Effector CD8-positive, alpha-beta T cell (primary cell): ENCODE results near the gene DISP2.

ENCODE experiments used
- DNase-seq: peaks from one replicate; lab custom pipeline; 2025; lab: John Stamatoyannopoulos, UW
- total RNA-seq, 4 experiments: gene quantifications; one replicate each; lab custom pipeline; 2026; lab: John Stamatoyannopoulos, UW

The DISP2 gene
- total RNA-seq = 1.5 to 12.2 (median 3.9) reads per million in 4 experiments

GRCh38 chr15:40357723-40358470 lies at the start of gene DISP2:
TSS of gene DISP2 (plus strand) at chr15:40358219. CDS start at chr15:40358322, 103 bp downstream.
- DNase-seq = peak; percentile 83

GRCh38 chr15:40309344-40309862 lies 48.6 kb upstream of the DISP2 start:
- no peak for DNase-seq

- DNase-seq = peak; percentile 27
Observed at GRCh38 chr15:40310001-40310959, 47.7 kb upstream of the DISP2 start.

GRCh38 chr15:40310993-40311392 lies 47.0 kb upstream of the DISP2 start:
- no peak for DNase-seq

GRCh38 chr15:40312370-40313158 lies 45.5 kb upstream of the DISP2 start:
- no peak for DNase-seq

GRCh38 chr15:40313531-40314398 lies 44.3 kb upstream of the DISP2 start:
- DNase-seq = peak; percentile 19

- DNase-seq = no peak
Observed at GRCh38 chr15:40314723-40315276, 43.2 kb upstream of the DISP2 start.

GRCh38 chr15:40316931-40317330 lies 41.1 kb upstream of the DISP2 start:
- no peak for DNase-seq

GRCh38 chr15:40317580-40317979 lies 40.4 kb upstream of the DISP2 start:
- no peak for DNase-seq

GRCh38 chr15:40320409-40320808 lies 37.6 kb upstream of the DISP2 start:
- DNase-seq = no peak

- peak; percentile 13 for DNase-seq
Observed at GRCh38 chr15:40320931-40321371, 37.1 kb upstream of the DISP2 start.

GRCh38 chr15:40322531-40323238 lies 35.3 kb upstream of the DISP2 start:
- DNase-seq = no peak

- DNase-seq = peak; percentile 89
Observed at GRCh38 chr15:40323239-40323952, 34.6 kb upstream of the DISP2 start, which contains the start of gene INAFM2. TSS of gene INAFM2 (plus strand) at chr15:40323692. CDS start at chr15:40324056, 364 bp downstream.

GRCh38 chr15:40323953-40324937 lies 33.8 kb upstream of the DISP2 start:
- peak; percentile 40 for DNase-seq

GRCh38 chr15:40325188-40325587 lies 32.8 kb upstream of the DISP2 start:
- no peak for DNase-seq

- DNase-seq = no peak
Observed at GRCh38 chr15:40325700-40326099, 32.3 kb upstream of the DISP2 start.

GRCh38 chr15:40327457-40327856 lies 30.6 kb upstream of the DISP2 start:
- no peak for DNase-seq

GRCh38 chr15:40328176-40328575 lies 29.8 kb upstream of the DISP2 start:
- no peak for DNase-seq
